HG03135 (cell line): ENCODE data around the gene DDX17.

Experiments
- ATAC-seq: cut with Tn5 transposase; IDR thresholded peaks from one replicate; pipeline ENCODE4 v1.9.1; 2021; ENCODE audit warnings: mild to moderate bottlenecking, moderate library complexity; ENCODE audit not compliant: unreplicated experiment

The DDX17 gene

DNA sequence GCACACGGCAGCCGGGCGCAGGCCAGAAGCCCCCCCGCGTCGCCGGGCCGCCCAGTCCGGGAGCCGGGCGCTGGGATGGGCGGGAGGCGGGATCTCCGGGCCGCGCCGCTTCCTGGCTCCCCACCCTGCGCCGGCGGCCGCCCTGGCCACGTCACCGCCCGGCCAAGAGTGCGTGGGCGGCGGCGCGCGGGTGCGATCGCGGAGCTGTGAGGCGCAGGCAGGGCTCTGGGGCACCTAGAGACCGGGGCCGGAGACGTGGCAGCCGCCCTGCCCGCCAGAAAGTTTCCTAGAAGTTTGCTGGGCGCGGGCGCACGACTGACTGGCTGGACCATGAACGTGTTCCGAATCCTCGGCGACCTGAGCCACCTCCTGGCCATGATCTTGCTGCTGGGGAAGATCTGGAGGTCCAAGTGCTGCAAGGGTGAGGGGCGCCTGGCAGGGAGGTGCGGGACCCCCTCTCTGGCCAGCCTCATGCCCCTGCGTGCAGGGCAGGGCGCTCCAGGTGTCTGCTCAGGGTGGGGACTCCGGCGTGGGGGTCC lies 38.1 kb downstream of the DDX17 start, which contains the start of gene KDELR3:
TSS of gene KDELR3 (plus strand) at position 193 of the 539 bp plus-strand sequence. CDS start at position 331, 138 bp downstream.
- ATAC-seq = no peak

DNA sequence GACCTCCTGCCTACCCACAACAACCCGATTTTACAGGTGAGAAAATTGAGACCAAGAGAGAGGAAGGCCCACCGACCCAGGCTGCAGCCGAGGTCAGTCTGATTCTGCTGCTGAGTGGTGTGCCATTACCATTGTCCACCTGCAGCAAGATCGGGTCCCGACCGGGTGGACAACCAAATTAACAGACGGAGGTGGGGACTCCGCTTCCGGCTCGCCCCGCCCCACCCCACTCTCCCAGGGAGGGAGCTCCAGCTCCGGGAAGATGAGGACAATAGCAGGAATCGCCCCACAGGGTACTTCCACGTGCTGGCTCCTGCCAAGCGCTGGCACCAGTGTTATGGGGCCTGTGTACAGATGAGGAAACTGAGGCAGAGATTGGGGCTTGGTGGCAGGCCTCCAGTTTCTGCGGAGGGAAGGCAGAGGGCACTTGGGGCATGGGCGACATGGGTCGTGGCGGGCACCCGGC lies 38.6 kb downstream of the DDX17 start:
- no peak for ATAC-seq

DNA sequence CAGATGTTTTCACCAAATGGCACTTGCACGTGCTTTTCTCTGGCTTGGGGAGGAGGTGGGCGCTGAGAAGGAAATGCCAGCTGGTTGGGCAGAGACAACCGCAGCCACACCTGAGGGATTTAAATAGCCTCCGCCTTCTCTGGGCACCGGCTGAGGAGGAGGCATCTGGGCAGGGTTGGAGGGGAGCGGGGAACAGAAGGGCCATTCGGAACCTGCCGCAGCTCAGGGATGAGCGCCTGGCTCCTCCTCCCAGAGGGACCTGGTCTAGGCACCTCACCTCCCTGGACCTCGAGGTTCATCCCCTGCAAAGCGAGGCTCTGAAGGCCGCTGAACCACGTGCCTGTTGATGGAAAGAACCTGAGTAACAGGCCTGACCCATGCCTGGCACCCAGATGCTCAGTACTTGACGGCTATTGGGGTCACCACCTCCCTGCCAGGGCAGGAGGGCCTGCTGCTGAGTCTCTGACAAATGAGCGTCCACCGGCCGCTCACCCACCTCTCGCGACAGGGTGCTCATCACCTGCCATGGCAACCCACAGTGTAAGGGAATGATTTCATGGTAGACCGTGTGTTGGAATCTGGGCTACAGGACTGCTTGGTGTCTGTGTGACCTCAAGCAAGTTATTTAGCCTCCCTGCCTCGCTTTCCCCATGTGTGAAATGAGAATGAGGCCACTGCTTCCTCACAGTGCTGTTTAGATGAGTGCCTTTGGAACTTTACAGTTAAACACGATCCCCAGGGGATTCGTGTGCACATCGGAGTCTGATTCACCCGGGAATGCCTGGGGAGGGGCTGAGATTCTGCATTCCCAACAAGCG lies 40.2 kb downstream of the DDX17 start:
- ATAC-seq = no peak

DNA sequence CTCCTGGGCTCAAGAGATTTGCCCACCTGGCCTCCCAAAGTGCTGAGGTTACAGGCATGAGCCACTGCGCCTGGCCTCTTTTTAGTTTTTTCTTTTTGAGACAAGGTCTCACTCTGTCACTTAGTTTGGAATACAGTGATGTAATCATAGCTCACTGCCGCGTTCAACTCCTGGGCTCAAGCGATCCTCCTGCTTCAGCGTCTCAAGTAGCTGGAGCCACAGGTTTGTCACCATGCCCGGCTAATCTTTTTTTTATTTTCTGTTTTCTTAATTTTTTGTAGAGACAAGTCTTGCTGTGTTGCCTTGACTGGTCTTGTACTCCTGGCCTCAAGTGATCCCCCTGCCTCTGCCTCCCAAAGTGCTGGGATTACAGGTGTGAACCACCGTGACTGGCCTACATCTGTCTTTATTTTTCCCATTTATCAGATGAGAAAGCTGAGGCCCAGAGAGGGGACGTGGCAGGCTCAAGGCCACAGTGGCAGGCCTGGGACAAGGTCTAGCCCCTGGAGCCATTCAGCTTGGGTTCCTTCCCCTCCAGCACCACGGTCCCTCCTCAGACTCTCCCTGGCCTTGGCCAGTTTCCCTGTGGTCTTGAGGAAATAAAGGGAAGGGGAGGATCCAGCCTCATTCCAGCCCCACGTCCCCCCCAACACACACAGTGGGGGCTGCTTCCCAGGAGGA lies 41.0 kb downstream of the DDX17 start:
- ATAC-seq = no peak

DNA sequence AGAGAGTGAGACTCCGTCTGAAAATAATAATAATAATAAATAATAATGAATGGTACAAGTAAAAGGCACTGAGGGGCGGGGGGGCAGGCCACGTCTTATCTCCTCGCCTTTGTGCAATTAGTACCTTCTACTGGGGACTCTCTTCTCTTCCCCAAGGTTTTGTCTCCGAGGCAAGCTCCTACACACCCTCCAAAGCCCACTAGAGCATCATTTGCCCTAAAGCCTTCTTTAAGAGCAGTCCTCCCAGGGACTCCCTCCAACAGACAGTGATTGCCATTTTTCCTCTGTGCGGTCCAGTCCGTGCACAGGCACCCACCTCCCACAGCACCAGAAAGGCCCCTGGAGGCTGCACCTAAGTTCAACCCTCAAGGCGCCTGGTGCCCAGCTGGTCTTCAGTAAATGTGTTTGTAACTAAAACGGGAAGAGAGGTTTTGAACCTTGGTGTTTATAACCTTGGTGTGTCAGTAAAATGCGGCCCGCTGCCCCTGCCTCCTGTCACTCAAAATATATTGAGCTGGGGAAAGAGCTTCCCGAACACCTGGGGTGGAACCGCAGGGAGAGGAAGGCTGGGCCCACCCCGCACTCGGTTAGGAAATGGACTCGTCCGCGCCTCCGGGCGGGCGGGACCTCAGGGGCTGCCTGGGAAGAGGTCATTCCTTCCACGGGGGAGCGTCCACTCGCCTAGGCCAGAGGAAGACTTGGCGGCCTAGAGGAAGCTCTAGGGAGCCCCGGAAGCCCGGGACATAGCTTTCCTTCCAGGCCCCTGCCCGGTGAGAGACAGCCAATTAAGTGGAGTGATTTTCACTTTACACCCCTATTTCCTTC lies 42.9 kb downstream of the DDX17 start:
- ATAC-seq = no peak

DNA sequence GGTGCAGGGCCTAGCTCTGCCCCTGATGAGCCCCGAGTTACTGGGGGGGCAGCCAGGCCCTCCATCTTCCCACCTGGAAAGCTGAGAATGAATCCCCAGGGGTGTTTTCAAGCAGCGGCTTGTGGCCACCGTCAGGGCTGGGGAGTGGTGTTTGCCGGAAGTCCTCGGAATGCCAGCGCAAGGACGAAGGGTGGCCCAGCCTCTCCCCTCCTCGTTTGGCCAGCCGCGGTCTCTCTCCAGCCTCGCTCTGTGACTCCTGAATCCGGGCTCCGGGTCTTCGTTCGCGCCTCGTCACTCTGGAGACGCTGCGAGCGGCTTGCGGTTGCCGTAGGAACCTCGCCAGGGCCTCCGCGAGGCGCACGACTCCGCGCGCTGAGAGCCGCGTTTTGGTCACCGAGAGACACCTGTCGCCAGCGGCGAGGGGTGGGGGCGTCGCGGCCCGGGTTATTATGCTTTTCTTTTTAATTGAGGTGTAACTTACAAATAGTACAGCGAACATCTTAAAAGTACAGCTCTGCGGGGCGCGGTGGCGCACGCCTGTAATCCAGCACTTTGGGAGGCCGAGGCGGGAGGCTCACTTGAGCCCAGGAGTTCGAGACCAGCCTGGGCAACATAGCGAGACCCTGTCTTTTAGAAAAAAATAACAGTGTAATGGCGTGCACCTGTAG lies 44.6 kb downstream of the DDX17 start:
- no peak for ATAC-seq

DNA sequence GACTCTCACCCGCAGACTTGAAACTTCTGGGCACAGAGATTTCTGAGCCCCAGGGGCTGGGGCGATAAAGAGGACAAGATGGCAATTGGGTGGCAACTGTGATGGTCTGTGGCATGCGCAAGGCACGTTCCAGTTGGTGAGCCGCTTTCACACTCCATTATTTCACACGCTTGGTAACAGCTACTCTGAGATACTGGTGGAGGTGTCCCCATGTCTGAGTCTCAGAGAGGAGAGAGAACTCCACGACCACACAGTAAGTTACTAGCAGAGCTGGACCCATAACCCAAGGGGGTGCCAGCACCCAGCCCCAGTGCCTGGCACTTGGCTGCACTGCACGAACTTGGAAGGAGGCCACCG lies 45.1 kb downstream of the DDX17 start:
- no peak for ATAC-seq

DNA sequence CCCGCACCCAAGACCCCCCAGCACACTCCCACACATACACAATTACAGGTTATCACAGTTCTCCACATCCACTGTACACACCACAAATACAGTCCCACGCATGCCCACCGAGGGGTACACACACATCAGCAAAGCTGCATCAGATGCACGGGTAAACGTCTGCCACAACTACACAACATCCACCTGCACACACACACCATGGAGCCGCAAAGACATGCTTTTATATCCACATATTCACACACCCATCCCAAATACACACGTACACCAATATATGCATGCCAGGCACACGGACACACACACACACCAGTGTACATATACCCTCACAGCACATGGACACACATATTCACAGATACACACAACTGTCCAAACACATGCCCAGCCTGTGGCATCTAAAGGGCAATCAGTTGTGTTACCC lies 45.7 kb downstream of the DDX17 start:
- ATAC-seq = no peak

DNA sequence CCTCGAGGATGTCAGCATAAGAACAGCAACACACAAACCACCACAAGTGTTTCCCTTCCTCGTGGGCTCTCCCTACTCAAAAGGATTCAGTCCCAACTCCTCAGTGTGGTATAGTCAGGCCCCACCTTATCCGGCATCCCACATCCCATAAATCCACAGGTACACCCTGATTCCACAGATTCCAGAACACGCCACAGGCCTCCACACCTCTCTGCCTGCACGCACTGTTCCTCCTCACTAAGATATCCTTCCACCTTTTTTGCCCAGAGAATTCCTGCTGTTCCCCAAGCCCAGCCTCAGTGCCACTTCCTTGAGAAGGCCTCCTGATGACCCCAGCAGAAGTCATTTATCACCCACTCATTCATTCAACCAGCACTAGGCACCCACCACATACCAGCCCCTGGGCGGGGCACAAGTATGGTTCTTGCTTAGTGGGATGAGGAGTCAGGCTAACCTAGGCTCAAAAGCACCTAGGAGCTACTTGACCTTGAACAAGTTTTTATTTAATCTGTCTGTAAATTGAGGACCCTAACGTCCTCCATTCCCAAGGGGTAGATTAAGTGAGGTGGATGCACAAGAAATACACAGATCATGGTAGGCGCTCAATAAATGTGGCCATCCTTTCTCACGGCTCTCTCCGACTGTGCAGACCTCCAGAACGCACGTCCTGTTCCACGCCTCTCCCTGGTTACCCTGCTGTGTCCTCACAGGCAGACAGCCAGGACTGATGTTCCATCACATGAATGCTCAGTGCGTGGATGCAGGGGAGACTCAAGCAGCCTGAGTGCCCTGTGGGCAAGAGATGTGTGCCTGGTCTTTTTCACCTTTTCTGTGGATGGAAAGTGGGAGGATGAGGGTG lies 49.0 kb downstream of the DDX17 start:
- no peak for ATAC-seq

DNA sequence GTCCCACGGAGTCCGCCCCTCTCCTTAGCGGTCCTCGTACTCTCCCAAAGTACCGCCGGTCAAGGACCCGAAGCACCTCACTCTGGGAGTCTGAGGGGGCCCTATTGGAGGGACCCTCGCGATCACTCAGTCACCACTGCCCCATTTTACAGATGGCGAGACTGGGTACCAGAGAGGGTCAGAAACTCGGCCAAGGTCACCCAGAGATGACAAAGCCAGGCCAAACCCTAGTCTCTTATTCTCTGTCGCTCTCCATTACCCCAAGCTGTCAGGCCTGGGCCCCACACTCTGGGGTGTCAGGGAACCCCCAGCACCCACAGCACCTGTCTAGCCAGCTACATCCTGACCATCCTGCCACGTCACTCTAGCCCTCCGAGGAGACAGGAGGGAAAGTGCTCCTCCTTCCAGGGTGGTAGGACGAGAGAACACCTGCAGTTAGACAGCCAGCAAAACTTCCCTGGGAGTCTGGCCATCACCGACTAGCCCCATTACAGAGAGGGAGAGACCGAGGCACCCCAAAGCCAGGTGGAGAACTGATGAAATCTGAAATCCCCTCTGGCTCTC lies 49.8 kb downstream of the DDX17 start:
- ATAC-seq = no peak

DNA sequence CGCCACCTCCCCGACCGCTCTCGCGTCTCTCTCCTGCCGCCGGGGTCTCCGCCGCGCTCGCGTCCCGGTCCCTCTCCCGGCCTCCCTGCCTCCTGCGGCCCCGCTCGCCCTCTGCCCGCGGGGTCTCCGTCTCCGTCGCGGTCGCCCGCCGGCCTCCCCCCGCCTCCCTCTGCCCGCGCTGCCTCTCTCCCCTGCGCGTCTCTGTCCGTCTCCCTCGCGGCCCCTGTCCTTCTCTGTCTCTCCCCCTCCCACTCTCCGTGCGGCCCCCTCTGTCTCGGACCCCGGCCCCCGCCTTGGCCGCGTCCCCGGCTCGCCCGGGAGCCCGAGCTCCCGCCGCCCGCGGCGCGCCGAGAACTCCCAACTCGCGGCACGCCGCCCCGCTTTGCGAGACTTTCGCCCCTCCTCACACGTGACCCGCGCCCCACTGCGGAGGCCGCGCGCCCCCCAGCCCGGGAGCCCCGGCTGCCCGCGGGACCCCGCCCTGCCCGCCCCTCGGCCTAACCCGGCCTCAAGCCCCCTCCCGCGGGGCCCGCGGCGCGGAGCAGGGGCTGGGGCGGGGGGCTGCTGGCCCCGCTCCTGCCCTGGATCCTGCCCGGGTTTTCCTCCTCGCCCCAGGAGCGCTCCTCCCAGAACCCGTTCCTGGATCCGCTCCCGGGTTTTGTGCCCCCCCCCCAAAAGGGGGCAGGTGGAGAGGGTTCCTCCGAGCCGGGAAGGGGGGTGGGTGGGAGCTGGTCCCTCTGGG lies 50.4 kb downstream of the DDX17 start:
- no peak for ATAC-seq

DNA sequence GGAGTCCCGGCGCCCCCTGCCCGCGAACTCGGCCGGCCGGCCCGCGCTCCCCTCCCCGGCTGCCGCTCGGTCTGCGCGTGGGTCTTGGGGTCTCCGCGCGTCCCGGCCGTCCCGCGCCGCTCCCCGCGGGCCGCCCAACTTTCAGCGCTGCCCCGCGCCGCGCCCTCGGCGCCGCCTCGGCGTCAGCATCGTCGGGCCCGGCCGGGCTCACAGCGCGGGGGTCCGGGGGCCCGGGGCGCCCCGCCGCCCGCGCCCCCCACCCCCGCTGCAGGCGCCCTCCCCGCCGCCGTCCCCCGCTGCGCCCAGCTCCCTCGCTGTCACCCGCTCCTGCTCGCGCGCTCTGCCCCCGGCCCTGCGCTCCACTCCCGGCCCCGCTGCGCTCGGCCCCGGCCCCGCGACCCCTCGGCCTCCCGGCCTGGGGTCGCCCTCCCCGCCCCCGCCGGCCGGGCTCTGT lies 51.0 kb downstream of the DDX17 start, which contains the start of gene KCNJ4:
TSS of gene KCNJ4 (minus strand) at position 124 of the 454 bp plus-strand sequence. CDS start 27,067 bp downstream, outside the sequence.
- ATAC-seq = no peak

DNA sequence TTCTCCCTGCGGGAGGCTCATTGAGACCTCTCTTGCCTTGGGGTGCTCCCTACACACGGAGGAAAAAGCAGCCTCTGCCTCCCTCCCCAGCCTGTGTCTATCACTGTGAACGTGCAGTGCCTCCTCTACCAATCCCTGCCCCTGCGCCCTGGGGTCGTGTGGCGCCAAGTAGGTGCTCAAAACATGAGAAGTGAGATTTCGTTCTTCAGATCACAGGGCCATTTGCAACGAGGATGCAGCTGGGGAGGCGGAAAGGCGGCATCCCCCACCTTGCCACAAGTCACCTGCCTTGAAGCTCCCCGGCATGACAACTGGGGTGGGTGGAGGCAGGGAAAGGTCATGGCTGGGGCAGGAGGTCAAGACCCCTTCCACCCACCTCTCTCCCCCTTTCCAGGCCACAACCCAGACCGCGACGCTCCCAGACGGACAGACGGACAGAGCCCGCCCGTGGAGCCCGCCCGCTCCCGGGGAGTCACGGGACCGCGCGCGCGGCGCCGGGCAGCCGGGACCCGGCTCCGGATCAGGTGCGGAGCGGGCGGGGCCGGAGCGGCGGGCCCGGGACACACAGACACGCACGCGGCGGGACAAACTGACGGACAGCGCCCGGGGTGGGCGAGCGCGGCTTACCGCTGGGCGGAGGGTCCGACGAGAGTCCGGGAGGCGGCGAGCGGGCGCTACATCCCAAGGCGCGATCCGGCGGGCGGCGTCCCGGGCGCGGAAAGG lies 51.6 kb downstream of the DDX17 start:
- no peak for ATAC-seq

DNA sequence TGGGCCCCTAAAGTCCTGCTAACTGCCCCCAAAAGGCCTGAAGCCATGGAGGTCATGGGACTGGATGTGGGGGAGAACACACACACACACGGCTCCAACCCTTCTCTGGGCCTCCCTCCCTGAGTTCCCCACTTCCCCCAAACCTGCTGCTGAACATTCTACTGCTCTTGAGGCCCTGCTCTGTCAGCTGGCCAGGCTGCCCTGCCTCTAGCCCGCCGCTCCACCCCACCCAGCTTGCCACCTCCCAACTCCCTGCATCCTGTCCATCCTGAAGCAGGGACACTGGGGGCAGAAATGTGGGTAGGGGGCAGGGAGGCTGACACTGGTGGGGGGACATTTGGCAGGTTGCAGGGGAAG lies 52.1 kb downstream of the DDX17 start:
- no peak for ATAC-seq

DNA sequence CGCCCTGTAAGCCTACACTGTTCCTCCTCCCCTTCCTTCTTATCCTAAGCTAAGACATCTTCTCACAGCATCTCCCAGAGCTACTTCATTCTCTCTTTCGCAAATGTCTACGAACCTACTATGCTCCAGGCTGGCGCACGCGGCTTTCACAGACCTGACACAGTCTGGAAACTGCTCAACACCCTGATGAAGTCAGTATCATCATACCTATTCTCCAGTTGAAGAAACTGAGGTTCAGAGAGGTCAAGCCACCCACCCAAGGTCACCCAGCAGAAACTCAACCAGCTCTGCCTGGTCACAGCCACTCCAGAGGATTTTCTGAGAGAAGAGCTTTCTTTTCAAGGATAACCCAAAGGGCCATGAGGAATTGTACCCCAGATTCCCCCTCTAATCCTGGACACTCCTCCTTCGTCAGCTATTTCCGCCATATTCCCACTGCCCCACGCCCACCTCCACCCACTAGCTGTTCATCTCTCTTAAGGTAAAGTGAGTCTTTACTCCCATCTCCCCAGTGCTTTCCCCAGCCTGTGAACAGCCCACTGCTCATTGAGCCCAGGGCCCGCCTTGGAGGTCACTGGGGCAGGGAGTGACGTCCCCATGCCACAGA lies 52.9 kb downstream of the DDX17 start:
- ATAC-seq = no peak

DNA sequence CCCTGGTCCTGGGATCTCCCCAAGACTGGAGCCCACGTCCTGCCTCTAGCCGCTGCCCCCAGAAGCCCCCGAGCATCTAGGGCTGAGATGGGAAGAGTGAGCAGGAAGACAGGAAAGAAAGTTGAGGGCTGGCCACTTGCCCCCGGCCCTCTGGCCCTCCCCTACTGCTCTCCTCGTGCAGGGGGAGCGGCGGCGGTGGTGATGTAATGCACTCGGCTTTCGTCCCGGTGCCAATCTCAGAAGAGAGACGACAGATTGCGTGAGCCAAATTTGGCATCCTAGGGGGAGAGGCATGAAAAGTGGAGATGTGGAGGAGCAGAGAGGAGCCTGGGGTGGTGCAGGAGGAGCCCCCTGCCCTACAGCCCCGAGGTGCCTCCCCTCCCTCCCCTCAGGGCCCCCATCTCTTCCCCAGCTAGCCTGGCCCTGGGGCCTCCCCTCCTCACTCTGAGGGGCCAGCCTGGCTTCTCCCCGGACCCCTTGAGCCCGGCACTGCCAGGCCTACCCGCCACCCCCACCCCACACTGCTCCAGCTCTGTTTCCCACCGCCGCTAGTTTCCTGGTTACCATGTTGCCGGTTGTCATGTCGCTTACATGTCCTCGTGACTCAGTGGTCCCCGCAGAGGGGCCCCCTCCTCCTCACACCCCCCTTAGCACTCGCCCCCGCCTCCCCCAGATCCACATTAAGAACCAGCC lies 53.6 kb downstream of the DDX17 start:
- ATAC-seq = no peak

DNA sequence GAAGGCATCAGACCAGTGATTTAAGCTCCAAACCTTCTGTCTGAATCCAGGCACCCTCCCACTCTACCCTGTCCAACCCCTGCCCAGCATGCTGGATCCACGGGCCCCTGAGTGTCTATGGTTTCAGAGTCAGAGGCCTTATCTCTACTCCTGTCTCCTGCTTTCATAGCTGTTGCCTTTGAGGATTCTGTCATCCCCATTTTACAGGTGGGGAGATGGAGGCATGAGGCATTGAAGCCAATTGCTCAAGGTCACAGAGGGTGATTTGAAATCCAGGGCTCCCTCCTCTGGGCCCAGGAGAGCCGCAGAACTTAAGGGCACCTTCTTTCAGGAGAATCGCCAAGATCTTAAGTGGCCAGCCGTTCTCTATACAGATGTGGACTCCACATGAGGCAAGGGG lies 54.2 kb downstream of the DDX17 start:
- ATAC-seq = no peak
